Measurements from ENCODE around the gene PLA2G6.

PLA2G6 gene, protein sequence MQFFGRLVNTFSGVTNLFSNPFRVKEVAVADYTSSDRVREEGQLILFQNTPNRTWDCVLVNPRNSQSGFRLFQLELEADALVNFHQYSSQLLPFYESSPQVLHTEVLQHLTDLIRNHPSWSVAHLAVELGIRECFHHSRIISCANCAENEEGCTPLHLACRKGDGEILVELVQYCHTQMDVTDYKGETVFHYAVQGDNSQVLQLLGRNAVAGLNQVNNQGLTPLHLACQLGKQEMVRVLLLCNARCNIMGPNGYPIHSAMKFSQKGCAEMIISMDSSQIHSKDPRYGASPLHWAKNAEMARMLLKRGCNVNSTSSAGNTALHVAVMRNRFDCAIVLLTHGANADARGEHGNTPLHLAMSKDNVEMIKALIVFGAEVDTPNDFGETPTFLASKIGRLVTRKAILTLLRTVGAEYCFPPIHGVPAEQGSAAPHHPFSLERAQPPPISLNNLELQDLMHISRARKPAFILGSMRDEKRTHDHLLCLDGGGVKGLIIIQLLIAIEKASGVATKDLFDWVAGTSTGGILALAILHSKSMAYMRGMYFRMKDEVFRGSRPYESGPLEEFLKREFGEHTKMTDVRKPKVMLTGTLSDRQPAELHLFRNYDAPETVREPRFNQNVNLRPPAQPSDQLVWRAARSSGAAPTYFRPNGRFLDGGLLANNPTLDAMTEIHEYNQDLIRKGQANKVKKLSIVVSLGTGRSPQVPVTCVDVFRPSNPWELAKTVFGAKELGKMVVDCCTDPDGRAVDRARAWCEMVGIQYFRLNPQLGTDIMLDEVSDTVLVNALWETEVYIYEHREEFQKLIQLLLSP

GRCh38 chr22:38181453-38182200 lies at the start of gene PLA2G6:
PLA2G6 (minus strand) TSS chr22:38181830; CDS start chr22:38169426, 12,404 bp downstream.
- Mint-ChIP-seq H3K27me3 (no peaks in the 10 kb centered on the region), H3K36me3 (no peaks in the 10 kb centered on the region), H3K27ac (peak within 1 kb of the TSS; percentile 91), H3K9me3 (ENCODE audit: low read depth) (no peaks in the 10 kb centered on the region), H3K4me1 (ENCODE audit: low read depth) (peaks cover 32% of the 10 kb centered on the region), H3K4me3 (peak within 1 kb of the TSS; percentile 92)

DNA sequence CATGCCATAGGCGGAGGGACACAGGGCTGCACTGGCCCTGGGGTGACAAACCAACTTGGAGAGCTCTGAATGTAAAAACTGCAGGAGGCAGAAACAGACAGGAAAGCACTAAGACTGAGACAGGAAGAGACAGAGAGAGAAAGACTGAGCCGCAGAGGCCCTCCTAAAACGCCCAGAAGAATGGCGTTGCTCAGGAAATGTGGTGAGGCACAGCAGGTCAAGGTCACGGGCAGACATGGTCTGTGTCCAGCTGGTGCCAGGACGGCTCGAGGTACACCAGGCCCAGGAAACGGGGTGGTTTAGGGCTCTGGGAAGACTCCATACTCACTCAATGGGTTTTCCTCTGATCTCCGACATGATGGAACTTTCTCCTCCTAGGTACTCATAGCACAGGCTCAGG lies 49.3 kb upstream of the PLA2G6 start:
- H3K4me3 Mint-ChIP-seq: no peak overlapping the region
- no peaks in the 10 kb centered on the region for H3K9me3 Mint-ChIP-seq (ENCODE audit: low read depth)
- no peaks in the 10 kb centered on the region for H3K27me3 Mint-ChIP-seq
- no peak overlapping the region for H3K27ac Mint-ChIP-seq
- no peaks in the 10 kb centered on the region for H3K4me1 Mint-ChIP-seq (ENCODE audit: low read depth)
- no peaks in the 10 kb centered on the region for H3K36me3 Mint-ChIP-seq

DNA sequence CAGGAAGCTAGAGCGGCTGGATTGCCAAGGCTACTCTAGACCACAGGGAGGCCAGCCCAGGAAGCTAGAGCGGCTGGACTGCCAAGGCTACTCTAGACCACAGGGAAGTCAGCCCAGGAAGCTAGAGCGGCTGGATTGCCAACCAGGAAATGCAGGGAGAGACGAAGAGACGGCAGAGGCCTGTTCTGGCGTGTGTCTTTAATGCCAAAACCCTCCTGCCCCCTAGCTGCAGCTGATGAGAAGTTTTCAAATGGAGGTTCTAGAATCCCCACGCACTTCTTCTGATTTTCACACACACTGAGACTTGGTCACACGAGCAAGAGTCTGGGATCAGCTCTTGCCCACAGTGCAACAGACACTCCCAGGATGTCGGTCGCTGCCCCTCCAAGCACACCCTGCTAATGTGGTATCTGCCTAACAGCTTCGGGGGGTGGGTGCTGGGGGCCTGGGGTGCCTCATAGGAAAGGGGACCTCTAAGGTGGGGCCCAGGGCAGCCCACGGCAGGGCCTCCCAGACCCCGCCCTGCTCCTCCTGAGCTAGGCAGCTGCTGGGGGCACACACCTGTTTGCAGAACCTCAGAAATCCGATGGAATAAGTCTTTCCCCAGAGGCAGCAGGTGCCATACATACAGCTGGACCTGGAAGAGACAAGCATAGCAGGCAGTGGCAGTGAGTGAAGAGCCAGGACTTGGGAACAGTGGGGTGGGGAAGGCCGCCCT lies 48.6 kb upstream of the PLA2G6 start:
- Mint-ChIP-seq H3K9me3 (ENCODE audit: low read depth) (no peaks in the 10 kb centered on the region), H3K4me3 (no peak overlapping the region), H3K36me3 (no peaks in the 10 kb centered on the region), H3K27me3 (no peaks in the 10 kb centered on the region), H3K27ac (no peak overlapping the region), H3K4me1 (ENCODE audit: low read depth) (no peaks in the 10 kb centered on the region)

DNA sequence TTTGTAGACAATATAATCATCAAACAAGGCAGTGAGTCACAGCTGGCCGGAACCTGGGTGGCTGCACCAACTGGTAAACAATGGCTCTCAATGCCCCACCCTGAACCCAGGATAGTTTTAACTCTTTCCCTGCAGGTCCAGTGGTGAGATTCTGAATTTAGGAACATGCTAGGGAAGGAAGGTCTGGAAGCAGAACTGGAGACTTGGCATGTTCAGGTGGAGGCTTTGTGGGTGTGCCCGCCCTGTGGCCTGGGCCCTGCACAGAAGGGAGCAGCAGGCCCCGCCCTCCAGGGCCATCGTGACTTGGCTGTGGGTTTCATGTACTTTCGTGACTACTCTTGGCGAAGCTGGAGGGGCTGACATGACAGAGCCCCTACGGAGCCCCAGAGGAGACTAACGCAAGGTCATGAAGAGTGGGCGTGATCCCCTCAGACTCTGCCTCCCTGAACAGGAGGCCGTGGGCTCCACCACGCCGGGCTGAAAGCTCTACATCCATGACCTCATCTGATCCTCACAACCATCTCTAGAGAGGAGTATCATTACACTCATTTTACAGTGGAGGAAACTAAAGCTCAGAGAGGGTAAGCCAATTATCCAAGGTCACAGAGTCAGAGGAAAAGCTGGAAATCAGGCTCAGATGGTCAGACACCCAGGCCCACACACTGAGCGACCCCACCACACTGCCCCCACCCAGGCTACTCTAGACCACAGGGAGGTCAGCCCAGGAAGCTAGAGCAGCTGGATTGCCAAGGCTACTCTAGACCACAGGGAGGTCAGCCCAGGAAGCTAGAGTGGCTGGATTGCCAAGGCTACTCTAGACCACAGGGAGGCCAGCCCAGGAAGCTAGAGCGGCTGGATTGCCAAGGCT lies 47.5 kb upstream of the PLA2G6 start:
- Mint-ChIP-seq H3K36me3 (no peaks in the 10 kb centered on the region), H3K27ac (peak overlapping the region; percentile 22), H3K27me3 (no peaks in the 10 kb centered on the region), H3K4me3 (no peak overlapping the region), H3K4me1 (ENCODE audit: low read depth) (no peaks in the 10 kb centered on the region), H3K9me3 (ENCODE audit: low read depth) (no peaks in the 10 kb centered on the region)

GRCh38 chr22:38228326-38228872 lies 46.8 kb upstream of the PLA2G6 start:
- no peak overlapping the region for H3K4me3 Mint-ChIP-seq
- H3K9me3 Mint-ChIP-seq (ENCODE audit: low read depth): no peaks in the 10 kb centered on the region
- no peaks in the 10 kb centered on the region for H3K4me1 Mint-ChIP-seq (ENCODE audit: low read depth)
- no peaks in the 10 kb centered on the region for H3K36me3 Mint-ChIP-seq
- peak overlapping the region; percentile 22 for H3K27ac Mint-ChIP-seq
- H3K27me3 Mint-ChIP-seq: no peaks in the 10 kb centered on the region

DNA sequence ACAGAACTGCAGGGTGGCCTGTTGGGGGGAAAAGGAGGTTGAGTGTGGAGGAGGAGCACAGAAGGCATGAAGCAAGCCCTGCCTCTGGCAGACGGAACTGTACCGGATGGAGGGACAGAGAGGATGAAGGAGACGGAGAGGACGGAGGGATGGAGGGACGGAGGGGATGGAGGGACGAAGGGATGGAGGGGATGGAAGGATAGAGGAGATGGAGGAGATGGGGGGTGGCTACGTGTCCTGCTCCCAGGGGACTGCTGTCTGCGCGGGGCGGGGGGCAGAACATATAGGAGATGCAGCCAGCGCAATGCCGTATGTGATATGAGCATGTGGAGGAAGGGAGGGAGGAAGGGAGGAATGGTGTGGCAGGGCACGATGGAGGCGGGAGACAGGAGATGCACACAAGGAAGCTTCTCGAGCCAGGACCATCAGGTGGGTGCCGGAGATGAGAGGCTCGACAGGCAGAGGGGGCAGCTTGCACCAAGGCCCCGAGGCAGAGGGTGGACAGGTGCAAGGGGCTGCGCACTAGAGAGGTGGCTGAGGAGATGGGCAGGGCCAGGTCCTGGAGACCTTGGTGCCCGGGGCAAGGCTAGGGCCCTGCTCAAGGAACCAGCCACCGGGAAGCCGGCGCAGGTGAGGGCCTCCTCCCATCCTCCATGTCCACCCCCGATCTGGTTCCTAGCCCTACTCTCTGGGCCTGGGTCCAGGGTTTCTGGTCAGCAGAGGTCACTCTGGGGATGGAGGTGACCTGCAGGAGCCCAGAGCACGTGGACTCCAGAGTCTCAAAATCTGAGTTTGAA lies 45.4 kb upstream of the PLA2G6 start:
- Mint-ChIP-seq H3K9me3 (ENCODE audit: low read depth) (no peaks in the 10 kb centered on the region), H3K36me3 (no peaks in the 10 kb centered on the region), H3K27me3 (no peaks in the 10 kb centered on the region), H3K27ac (no peak overlapping the region), H3K4me1 (ENCODE audit: low read depth) (no peaks in the 10 kb centered on the region), H3K4me3 (no peak overlapping the region)

DNA sequence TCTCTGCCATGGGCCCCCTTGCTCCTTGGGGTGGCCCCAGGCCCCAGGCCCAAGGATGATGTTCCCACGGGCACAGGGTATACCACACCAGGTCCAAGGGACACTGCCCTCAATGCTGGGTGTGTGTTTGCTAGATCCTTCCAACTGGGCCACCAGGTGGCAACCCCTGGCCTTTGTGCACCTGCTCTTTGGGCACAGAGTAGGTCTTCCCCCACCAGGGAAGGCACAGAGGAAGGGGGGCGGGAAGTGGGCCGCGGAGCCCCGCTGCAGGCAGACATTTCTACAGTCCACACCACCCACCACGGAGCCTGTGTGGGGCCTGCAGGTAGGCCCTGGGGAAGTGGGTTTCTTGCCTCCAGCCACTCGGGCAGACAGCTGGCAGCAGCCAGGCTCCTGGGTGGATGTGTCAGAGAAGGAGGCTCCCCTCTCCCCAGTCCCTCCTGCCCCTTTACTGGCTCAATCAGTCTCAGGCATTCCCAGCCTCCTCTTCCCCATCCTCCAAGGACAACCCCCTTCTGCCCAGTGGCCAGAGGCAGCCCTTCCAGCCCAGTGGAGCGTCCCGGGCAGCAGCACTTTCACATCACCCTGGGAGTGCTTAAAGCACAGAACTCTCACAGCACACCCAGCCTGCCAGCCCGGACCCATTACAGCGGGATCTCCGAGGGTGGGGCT lies 41.8 kb upstream of the PLA2G6 start:
- no peaks in the 10 kb centered on the region for H3K9me3 Mint-ChIP-seq (ENCODE audit: low read depth)
- H3K27ac Mint-ChIP-seq: no peak overlapping the region
- no peak overlapping the region for H3K4me3 Mint-ChIP-seq
- H3K27me3 Mint-ChIP-seq: no peaks in the 10 kb centered on the region
- H3K36me3 Mint-ChIP-seq: no peaks in the 10 kb centered on the region
- H3K4me1 Mint-ChIP-seq (ENCODE audit: low read depth): peaks cover 5% of the 10 kb centered on the region

DNA sequence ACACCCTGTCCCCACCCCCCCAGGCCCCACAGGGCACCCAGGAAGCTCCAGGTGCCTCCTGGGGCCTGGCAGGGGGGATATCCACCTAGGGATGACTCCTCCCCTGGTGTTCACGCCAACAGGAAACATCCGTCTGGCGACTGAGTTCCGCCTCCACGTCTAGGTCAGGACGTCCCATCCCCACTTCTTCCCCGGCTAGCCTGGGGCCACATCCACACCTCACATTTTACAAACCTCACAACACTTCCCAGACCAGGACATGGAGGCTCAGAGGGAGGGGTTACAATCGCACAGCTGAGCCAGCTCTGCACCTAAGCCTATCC lies 41.1 kb upstream of the PLA2G6 start:
- H3K9me3 Mint-ChIP-seq (ENCODE audit: low read depth): no peaks in the 10 kb centered on the region
- H3K27me3 Mint-ChIP-seq: no peaks in the 10 kb centered on the region
- H3K27ac Mint-ChIP-seq: no peak overlapping the region
- no peaks in the 10 kb centered on the region for H3K36me3 Mint-ChIP-seq
- H3K4me1 Mint-ChIP-seq (ENCODE audit: low read depth): peaks cover 5% of the 10 kb centered on the region
- H3K4me3 Mint-ChIP-seq: no peak overlapping the region

- Mint-ChIP-seq H3K4me3 (no peak overlapping the region), H3K9me3 (ENCODE audit: low read depth) (no peaks in the 10 kb centered on the region), H3K27ac (no peak overlapping the region), H3K4me1 (ENCODE audit: low read depth) (peaks cover 5% of the 10 kb centered on the region), H3K36me3 (no peaks in the 10 kb centered on the region), H3K27me3 (no peaks in the 10 kb centered on the region)
These were observed 40.5 kb upstream of the PLA2G6 start for GRCh38 chr22:38221908-38222796.

- H3K9me3 Mint-ChIP-seq (ENCODE audit: low read depth): no peaks in the 10 kb centered on the region
- H3K4me1 Mint-ChIP-seq (ENCODE audit: low read depth): peaks cover 5% of the 10 kb centered on the region
- H3K4me3 Mint-ChIP-seq: no peak overlapping the region
- no peaks in the 10 kb centered on the region for H3K36me3 Mint-ChIP-seq
- H3K27me3 Mint-ChIP-seq: no peaks in the 10 kb centered on the region
- H3K27ac Mint-ChIP-seq: no peak overlapping the region
These were observed 39.8 kb upstream of the PLA2G6 start for GRCh38 chr22:38221407-38221806.

DNA sequence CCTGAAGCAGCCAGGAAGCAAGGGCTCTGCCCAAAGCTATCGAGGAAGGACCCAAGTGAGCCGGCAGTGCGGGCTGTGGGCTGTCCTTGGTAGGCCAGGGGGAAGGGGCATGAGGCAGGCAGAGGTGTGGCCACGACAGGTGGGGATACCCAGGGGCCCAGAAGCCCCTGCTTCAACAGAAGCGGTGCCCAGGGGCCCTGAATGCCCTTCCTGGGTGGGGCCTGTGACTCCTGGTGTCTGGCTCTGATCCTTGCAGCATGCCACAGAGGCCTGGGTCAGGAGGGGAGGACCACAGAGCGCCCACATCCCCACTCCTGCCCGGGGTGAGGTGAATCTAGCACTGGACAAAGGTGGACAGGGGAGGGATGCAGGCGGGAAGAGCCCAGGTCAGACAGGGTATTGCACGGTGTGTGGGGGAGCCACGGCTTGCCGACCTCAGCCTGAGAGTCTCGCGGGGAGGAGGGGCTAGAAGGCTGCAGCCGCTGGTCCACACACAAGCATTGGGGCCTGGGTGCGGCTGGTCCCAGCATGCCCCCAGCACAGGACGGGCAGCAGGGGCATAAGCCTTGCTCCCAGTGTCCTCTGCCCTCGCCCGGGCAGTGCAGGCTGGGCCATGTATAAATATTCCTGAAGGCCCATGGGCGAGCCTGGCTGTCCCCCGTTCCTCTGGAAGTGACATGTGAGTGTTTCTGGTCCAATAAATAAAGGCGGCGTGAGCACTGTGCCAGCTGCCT lies 39.2 kb upstream of the PLA2G6 start:
- no peaks in the 10 kb centered on the region for H3K36me3 Mint-ChIP-seq
- no peak overlapping the region for H3K27ac Mint-ChIP-seq
- peaks cover 5% of the 10 kb centered on the region for H3K4me1 Mint-ChIP-seq (ENCODE audit: low read depth)
- H3K27me3 Mint-ChIP-seq: no peaks in the 10 kb centered on the region
- H3K9me3 Mint-ChIP-seq (ENCODE audit: low read depth): no peaks in the 10 kb centered on the region
- no peak overlapping the region for H3K4me3 Mint-ChIP-seq

Data from activated naive CD8-positive, alpha-beta T cell (primary cell).